Muscle of leg (tissue), 11 donors: Measurements from ENCODE around the gene SAPCD2. TPM values are rescaled to one million over a fixed set of nuclear protein-coding genes. Genes with fewer than 3 reads are reported as not detected.

ENCODE experiments used
- DNase-seq: peaks from one replicate; pipeline ENCODE4 v3.0.0; 2013
- H3K27ac ChIP-seq: one replicate; pipeline ENCODE4 v1.5.1; 2013; ENCODE audit warnings: mild to moderate bottlenecking, low read length, control low read depth
- H3K27me3 ChIP-seq: one replicate; pipeline ENCODE4 v1.6.1; 2013; ENCODE audit warnings: low read length; ENCODE audit not compliant: control insufficient read depth, insufficient read depth
- H3K36me3 ChIP-seq: one replicate; pipeline ENCODE4 v1.6.1; 2013; ENCODE audit warnings: low read length; ENCODE audit not compliant: control insufficient read depth, insufficient read depth
- H3K4me1 ChIP-seq: one replicate; pipeline ENCODE4 v1.6.1; 2013; ENCODE audit warnings: low read length; ENCODE audit not compliant: control insufficient read depth, insufficient read depth
- H3K4me3 ChIP-seq: one replicate; pipeline ENCODE4 v1.5.1; 2013; ENCODE audit warnings: low read length, control low read depth
- H3K9me3 ChIP-seq: replicated peaks from 2 replicates; pipeline ENCODE4 v1.6.1; 2013; ENCODE audit warnings: low read depth, low read length; ENCODE audit not compliant: control insufficient read depth
- WGBS: methylation state at CpG from one replicate; pipeline ENCODE4 v1.1.5; 2013; ENCODE audit warnings: missing lambda C conversion rate; ENCODE audit not compliant: insufficient coverage; 5-methylcytosine and 5-hydroxymethylcytosine counted together
- polyA plus RNA-seq, 8 donors: library from polyadenylated mRNA; unstranded; fragments of 120-200 nt; gene quantifications; one replicate each; pipeline versions ENCODE4 v1.2.1 to v1.2.3, GENCODE V29; 2013; ENCODE audit warnings: inconsistent platforms in 1 of 8, low replicate concordance in 1 of 8; ENCODE audit not compliant: insufficient read length in 8 of 8, insufficient read depth in 1 of 8
- total RNA-seq: library from RNA; stranded (reverse); fragments of 120-200 nt; gene quantifications from one replicate; pipeline ENCODE4 v1.2.4, GENCODE V29; 2013

Gene SAPCD2
- total and polyA plus RNA-seq, 9 donors = 3.4 to 7.2 (median 5.3) TPM

GRCh38 chr9:137030006-137030405 lies 40.4 kb downstream of the SAPCD2 start:
- no peak overlapping the region for H3K4me3 ChIP-seq
- no peaks in the 10 kb centered on the region for H3K36me3 ChIP-seq
- H3K27ac ChIP-seq = no peak overlapping the region
- DNase-seq = no peak
- 74% methylated on average over 14 of the region's 15 CpGs for WGBS
- no peaks in the 10 kb centered on the region for H3K9me3 ChIP-seq
- H3K4me1 ChIP-seq = peaks cover 55% of the 10 kb centered on the region
- H3K27me3 ChIP-seq = peaks cover 8% of the 10 kb centered on the region

- no peak overlapping the region for H3K27ac ChIP-seq
- H3K4me1 ChIP-seq = peaks cover 49% of the 10 kb centered on the region
- DNase-seq = peak; percentile 58
- peaks cover 5% of the 10 kb centered on the region for H3K27me3 ChIP-seq
- H3K36me3 ChIP-seq = no peaks in the 10 kb centered on the region
- H3K4me3 ChIP-seq = no peak overlapping the region
- WGBS = 38% methylated on average over 5 of the region's 19 CpGs
- H3K9me3 ChIP-seq = no peaks in the 10 kb centered on the region
Measured at GRCh38 chr9:137029058-137029936, 41.1 kb downstream of the SAPCD2 start.

- H3K36me3 ChIP-seq = no peaks in the 10 kb centered on the region
- peak overlapping the region; percentile 56 for H3K4me3 ChIP-seq
- H3K9me3 ChIP-seq = no peaks in the 10 kb centered on the region
- H3K4me1 ChIP-seq = peaks cover 57% of the 10 kb centered on the region
- H3K27ac ChIP-seq = no peak overlapping the region
- peak; percentile 78 for DNase-seq
- peaks cover 5% of the 10 kb centered on the region for H3K27me3 ChIP-seq
- WGBS = under 1% methylated on average over 95 of the region's 98 CpGs
Measured at GRCh38 chr9:137028263-137029057, 41.9 kb downstream of the SAPCD2 start.

GRCh38 chr9:137027369-137028262 lies 42.7 kb downstream of the SAPCD2 start, which contains the start of gene ABCA2:
ABCA2 (minus strand) TSS chr9:137028237; CDS start chr9:137028140, 97 bp downstream.
- DNase-seq = no peak
- H3K4me1 ChIP-seq = peaks cover 62% of the 10 kb centered on the region

GRCh38 chr9:137026828-137027227 lies 43.5 kb downstream of the SAPCD2 start:
- 64% methylated on average over 2 of the region's 4 CpGs for WGBS
- no peaks in the 10 kb centered on the region for H3K36me3 ChIP-seq
- DNase-seq = no peak
- H3K9me3 ChIP-seq = no peaks in the 10 kb centered on the region
- peaks cover 60% of the 10 kb centered on the region for H3K4me1 ChIP-seq
- peaks cover 5% of the 10 kb centered on the region for H3K27me3 ChIP-seq
- no peak overlapping the region for H3K27ac ChIP-seq
- H3K4me3 ChIP-seq = no peak overlapping the region

More at GRCh38 chr9:137027369-137028262, 42.7 kb downstream of the SAPCD2 start, which contains the start of gene ABCA2:
- H3K27me3 ChIP-seq = peaks cover 5% of the 10 kb centered on the region
- peak within 1 kb of the TSS; percentile 56 for H3K4me3 ChIP-seq
- 2% methylated on average over 95 of the region's 95 CpGs for WGBS
- no peaks in the 10 kb centered on the region for H3K9me3 ChIP-seq
- no peaks in the 10 kb centered on the region for H3K36me3 ChIP-seq
- H3K27ac ChIP-seq = no peak within 1 kb of the TSS

GRCh38 chr9:137026384-137026783 lies 44.0 kb downstream of the SAPCD2 start:
- WGBS = 100% methylated on average over 1 of the region's 2 CpGs
- peaks cover 58% of the 10 kb centered on the region for H3K4me1 ChIP-seq
- no peak overlapping the region for H3K4me3 ChIP-seq

GRCh38 chr9:137025517-137025966 lies 44.8 kb downstream of the SAPCD2 start:
- Histone ChIP-seq H3K4me3 (no peak overlapping the region), H3K36me3 (no peaks in the 10 kb centered on the region), H3K27me3 (peaks cover 5% of the 10 kb centered on the region), H3K4me1 (peaks cover 50% of the 10 kb centered on the region), H3K27ac (no peak overlapping the region), H3K9me3 (no peaks in the 10 kb centered on the region)
- WGBS = 76% methylated on average over 20 of the region's 21 CpGs
- no peak for DNase-seq

More at GRCh38 chr9:137026384-137026783, 44.0 kb downstream of the SAPCD2 start:
- no peak for DNase-seq
- Histone ChIP-seq H3K9me3 (no peaks in the 10 kb centered on the region), H3K27ac (no peak overlapping the region), H3K27me3 (peaks cover 5% of the 10 kb centered on the region), H3K36me3 (no peaks in the 10 kb centered on the region)

- H3K4me3 ChIP-seq = no peak overlapping the region
- no peak for DNase-seq
- WGBS = 48% methylated on average over 15 of the region's 15 CpGs
- no peaks in the 10 kb centered on the region for H3K9me3 ChIP-seq
- H3K27me3 ChIP-seq = no peaks in the 10 kb centered on the region
- H3K4me1 ChIP-seq = peaks cover 41% of the 10 kb centered on the region
- no peak overlapping the region for H3K27ac ChIP-seq
- peaks cover 3% of the 10 kb centered on the region for H3K36me3 ChIP-seq
Measured at GRCh38 chr9:137023583-137023991, 46.8 kb downstream of the SAPCD2 start.

GRCh38 chr9:137023157-137023556 lies 47.2 kb downstream of the SAPCD2 start:
- no peak for DNase-seq
- Histone ChIP-seq H3K36me3 (peaks cover 3% of the 10 kb centered on the region), H3K27ac (no peak overlapping the region), H3K4me3 (no peak overlapping the region), H3K27me3 (no peaks in the 10 kb centered on the region), H3K4me1 (peaks cover 38% of the 10 kb centered on the region), H3K9me3 (no peaks in the 10 kb centered on the region)
- 51% methylated on average over 5 of the region's 7 CpGs for WGBS
